ENCODE results near the gene CCDC27. TPM values are rescaled to one million over a fixed set of nuclear protein-coding genes. Genes with fewer than 3 reads are reported as not detected.

Gene CCDC27
- total and polyA plus RNA-seq, 2 of the 13 experiments (the other 11 are each of a cell fraction or from before 2014, with no cell fraction given) = not detected

GRCh38 chr1:3772715-3773571, 20.7 kb downstream of the CCDC27 start, which contains the start of gene SMIM1:
Gene SMIM1, plus strand, starts transcription at chr1:3772749. Its CDS starts 2,625 bp downstream, at chr1:3775374.
- H3K36me3 ChIP-seq (replicated peaks in 1 of 2; ENCODE audit: control insufficient read depth in 1 of 2, insufficient read depth in 2 of 2, low read length in 2 of 2) = no peaks in the 10 kb centered on the region
- 0% methylated on average over 12 of the region's 55 CpGs for WGBS (ENCODE audit: low lambda C conversion rate)
- no peaks in the 10 kb centered on the region for H3K27me3 ChIP-seq (ENCODE audit: control insufficient read depth in 1 of 2, insufficient read depth in 2 of 2, low read length in 2 of 2)
- H3K4me3 ChIP-seq (replicated peaks in 1 of 3; ENCODE audit: insufficient read depth in 1 of 3, low read depth in 2 of 3, low read length in 3 of 3) = peak within 1 kb of the TSS; percentile 89 to 90 (median 90)
- CTCF ChIA-PET (ENCODE audit: low intra/inter-chr PET ratio, low total read pairs) = no interaction called here
- FAIRE-seq (peak; percentile 36), ATAC-seq (peak; percentile 0), DNase-seq (ENCODE audit: low spot score) (peak; percentile 52)
- no peaks in the 10 kb centered on the region for H4K20me1 ChIP-seq (ENCODE audit: insufficient read depth, low read length)
- H3K9me3 ChIP-seq (ENCODE audit: low read length) = no peaks in the 10 kb centered on the region
- intact Hi-C loops (cut with micrococcal nuclease; ENCODE audit: unreplicated experiment) = loop anchor here (10.0 kb wide), 1 partner anchor 132 kb away; the partner anchor contains the start of gene C1orf174
- BruUV-seq (replicated peaks) = TSS peak; percentile 45
- peak within 1 kb of the TSS; percentile 81 for H3K9ac ChIP-seq (ENCODE audit: insufficient read depth, low read depth, low read length)
- peaks cover 64% of the 10 kb centered on the region for H3K4me1 ChIP-seq (ENCODE audit: insufficient read depth, low read length)
- peak within 1 kb of the TSS; percentile 93 for H3K4me2 ChIP-seq (ENCODE audit: low read depth, low read length)
- in situ Hi-C loops (cut with HindIII; ENCODE audit: extremely low pct_ligation_motif_present, low pct_unique_long_range_greater_than_20kb) = no loop called here
- no peak within 1 kb of the TSS for H2AFZ ChIP-seq (ENCODE audit: low read length)
- peaks cover 18% of the 10 kb centered on the region for H3K79me2 ChIP-seq (ENCODE audit: insufficient read depth, low read length)
- POLR2A ChIA-PET = interaction anchor here (1.1 to 1.8 kb wide), 2 partner anchors 12 to 15 kb away, joined by 5 to 10 read pairs; no protein-coding TSS in a partner anchor
- H3K27ac ChIP-seq (ENCODE audit: extremely low read length, insufficient read depth, low read length) = peak within 1 kb of the TSS; percentile 86
- TF ChIP-seq MED8 (CRISPR knock-in tag; IDR thresholded peaks at IDR 0.05; ENCODE audit: insufficient replicate concordance) (peak; percentile 40), FOXA1 (IDR thresholded peaks at IDR 0.05) (no peak), FOXA1 (CRISPR knock-in tag; IDR thresholded peaks at IDR 0.05) (peak; percentile 3; the same call in 1 of the 2 replicates), UBTF (CRISPR knock-in tag; IDR thresholded peaks at IDR 0.05) (peak; percentile 45), RARG (CRISPR knock-in tag; IDR thresholded peaks at IDR 0.05; ENCODE audit: low read depth) (no peak), SNAPC4 (CRISPR knock-in tag; IDR thresholded peaks at IDR 0.05) (no peak), ZNF121 (CRISPR knock-in tag; IDR thresholded peaks at IDR 0.05) (no peak), ZFYVE20 (CRISPR knock-in tag; IDR thresholded peaks at IDR 0.05; ENCODE audit: borderline replicate concordance, low read depth) (0 out of 2 replicates have a peak, but pooled peaks have one; percentile 37), ZGPAT (CRISPR knock-in tag; IDR thresholded peaks at IDR 0.05) (peak; percentile 54; the same call in 1 of the 2 replicates), MIER3 (CRISPR knock-in tag; IDR thresholded peaks at IDR 0.05; ENCODE audit: borderline replicate concordance) (no peak), CHCHD3 (CRISPR knock-in tag; IDR thresholded peaks at IDR 0.05) (no peak), HES4 (CRISPR knock-in tag; IDR thresholded peaks at IDR 0.05; ENCODE audit: borderline replicate concordance) (no peak; the same call in 1 of the 2 replicates), HNF4A (CRISPR knock-in tag; IDR thresholded peaks at IDR 0.05) (peak; percentile 46), ZNF557 (CRISPR knock-in tag; IDR thresholded peaks at IDR 0.05) (no peak), ZNF577 (CRISPR knock-in tag; IDR thresholded peaks at IDR 0.05; ENCODE audit: borderline replicate concordance, low read depth) (no peak)
